ENCODE measurements around the gene MPC1.
"Not testable (repeated sequence)": the region's sequence is repeated elsewhere in the genome, so short reads cannot be mapped to it uniquely, and the experiment has no call there.

MPC1 gene

GRCh38 chr6:166402582-166403277, 20.0 kb upstream of the MPC1 start:
- no peak overlapping the region for H3K9ac ChIP-seq (ENCODE audit: low read length)
- H3K4me1 ChIP-seq (ENCODE audit: control insufficient read depth, insufficient read depth, low read length), result peaks cover 4% of the 10 kb centered on the region
- H3K27me3 ChIP-seq (ENCODE audit: control insufficient read depth, insufficient read depth, low read length), result no peaks in the 10 kb centered on the region
- no peak overlapping the region for H3K4me3 ChIP-seq (ENCODE audit: low read length)
- H3K36me3 ChIP-seq (ENCODE audit: control insufficient read depth, insufficient read depth, low read length), result no peaks in the 10 kb centered on the region
- no peaks in the 10 kb centered on the region for H3K9me3 ChIP-seq (ENCODE audit: control insufficient read depth, low read length)

GRCh38 chr6:166400649-166401250, 18.0 kb upstream of the MPC1 start:
- not testable (repeated sequence) for H3K36me3 ChIP-seq (ENCODE audit: control insufficient read depth, insufficient read depth, low read length); H3K27me3 ChIP-seq (ENCODE audit: control insufficient read depth, insufficient read depth, low read length); H3K9ac ChIP-seq (ENCODE audit: low read length); H3K4me3 ChIP-seq (ENCODE audit: low read length); H3K4me1 ChIP-seq (ENCODE audit: control insufficient read depth, insufficient read depth, low read length); H3K9me3 ChIP-seq (ENCODE audit: control insufficient read depth, low read length)

- Histone ChIP-seq H3K4me3 (ENCODE audit: low read length) (no peak overlapping the region), H3K36me3 (ENCODE audit: control insufficient read depth, insufficient read depth, low read length) (no peaks in the 10 kb centered on the region), H3K4me1 (ENCODE audit: control insufficient read depth, insufficient read depth, low read length) (peaks cover 4% of the 10 kb centered on the region), H3K9me3 (ENCODE audit: control insufficient read depth, low read length) (no peaks in the 10 kb centered on the region), H3K9ac (ENCODE audit: low read length) (no peak overlapping the region), H3K27me3 (ENCODE audit: control insufficient read depth, insufficient read depth, low read length) (peaks cover 8% of the 10 kb centered on the region)
Measured at GRCh38 chr6:166400181-166400580, 17.4 kb upstream of the MPC1 start.

DNA sequence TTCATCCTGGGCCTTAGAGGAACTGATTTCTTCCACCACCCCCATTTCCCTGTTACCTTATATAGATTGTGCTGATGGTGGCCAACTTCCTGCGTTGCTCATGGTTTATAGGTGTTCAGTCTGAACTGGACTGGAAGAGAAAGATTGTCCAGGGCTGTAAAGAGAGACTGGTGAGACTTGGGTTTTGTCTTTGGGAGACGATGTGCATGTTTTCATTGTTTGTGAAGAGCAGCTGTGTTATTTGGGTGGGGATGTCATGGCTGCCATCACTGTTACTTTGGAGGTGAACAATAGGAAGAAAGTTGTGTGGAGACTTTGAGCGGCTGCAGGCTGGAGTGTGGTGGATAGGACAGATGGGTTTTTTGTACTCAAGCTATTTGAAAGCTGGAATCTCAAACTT, 15.6 kb upstream of the MPC1 start:
- Histone ChIP-seq H3K9ac (ENCODE audit: low read length) (no peak overlapping the region), H3K4me1 (ENCODE audit: control insufficient read depth, insufficient read depth, low read length) (peaks cover 4% of the 10 kb centered on the region), H3K36me3 (ENCODE audit: control insufficient read depth, insufficient read depth, low read length) (no peaks in the 10 kb centered on the region), H3K4me3 (ENCODE audit: low read length) (no peak overlapping the region), H3K9me3 (ENCODE audit: control insufficient read depth, low read length) (no peaks in the 10 kb centered on the region), H3K27me3 (ENCODE audit: control insufficient read depth, insufficient read depth, low read length) (peaks cover 12% of the 10 kb centered on the region)

DNA sequence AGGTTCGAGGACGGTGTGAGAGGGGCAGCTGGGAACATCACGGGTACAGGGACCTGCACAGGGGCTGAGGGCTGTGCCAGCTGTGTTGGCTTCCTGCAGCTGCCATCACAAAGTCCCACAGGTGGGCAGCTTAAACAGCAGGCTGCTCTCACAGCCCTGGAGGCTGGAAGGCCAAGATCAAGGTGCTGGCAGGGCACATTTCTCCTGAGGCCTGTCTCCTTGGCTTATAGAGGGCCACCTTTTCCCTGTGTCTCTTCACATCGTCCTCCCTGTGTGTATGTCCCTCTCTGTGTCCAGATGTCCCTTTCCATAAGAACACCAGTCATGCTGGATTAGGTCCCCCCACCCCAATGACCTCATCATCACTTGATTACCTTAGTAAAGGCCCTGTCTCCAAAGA, 15.1 kb upstream of the MPC1 start:
- no peak overlapping the region for H3K4me3 ChIP-seq (ENCODE audit: low read length)
- no peak overlapping the region for H3K9ac ChIP-seq (ENCODE audit: low read length)
- no peaks in the 10 kb centered on the region for H3K9me3 ChIP-seq (ENCODE audit: control insufficient read depth, low read length)
- no peaks in the 10 kb centered on the region for H3K36me3 ChIP-seq (ENCODE audit: control insufficient read depth, insufficient read depth, low read length)
- peaks cover 12% of the 10 kb centered on the region for H3K27me3 ChIP-seq (ENCODE audit: control insufficient read depth, insufficient read depth, low read length)
- H3K4me1 ChIP-seq (ENCODE audit: control insufficient read depth, insufficient read depth, low read length), result peaks cover 4% of the 10 kb centered on the region

DNA sequence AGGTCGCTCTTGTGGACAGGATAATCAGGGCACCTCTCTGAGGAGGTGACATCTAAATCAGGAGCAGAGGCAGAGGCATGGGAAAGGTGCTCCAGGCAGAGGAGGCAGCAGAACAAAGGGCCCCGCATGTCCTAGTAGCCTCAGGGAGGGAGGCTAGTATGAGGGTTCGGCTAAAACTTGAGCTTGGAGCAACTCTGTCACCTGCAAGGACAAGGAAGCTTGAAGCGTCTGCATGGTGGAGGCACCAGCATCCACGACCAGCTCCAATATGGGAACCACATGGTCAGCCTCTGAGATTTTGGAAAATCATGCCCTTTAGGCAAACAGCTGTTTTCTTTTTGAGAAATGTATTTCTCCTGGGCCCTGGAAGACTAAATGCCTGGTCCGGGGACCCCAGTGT, 13.0 kb upstream of the MPC1 start:
- H3K36me3 ChIP-seq (ENCODE audit: control insufficient read depth, insufficient read depth, low read length), result no peaks in the 10 kb centered on the region
- peaks cover 12% of the 10 kb centered on the region for H3K27me3 ChIP-seq (ENCODE audit: control insufficient read depth, insufficient read depth, low read length)
- no peaks in the 10 kb centered on the region for H3K9me3 ChIP-seq (ENCODE audit: control insufficient read depth, low read length)
- H3K4me1 ChIP-seq (ENCODE audit: control insufficient read depth, insufficient read depth, low read length), result peaks cover 3% of the 10 kb centered on the region
- no peak overlapping the region for H3K9ac ChIP-seq (ENCODE audit: low read length)
- no peak overlapping the region for H3K4me3 ChIP-seq (ENCODE audit: low read length)

DNA sequence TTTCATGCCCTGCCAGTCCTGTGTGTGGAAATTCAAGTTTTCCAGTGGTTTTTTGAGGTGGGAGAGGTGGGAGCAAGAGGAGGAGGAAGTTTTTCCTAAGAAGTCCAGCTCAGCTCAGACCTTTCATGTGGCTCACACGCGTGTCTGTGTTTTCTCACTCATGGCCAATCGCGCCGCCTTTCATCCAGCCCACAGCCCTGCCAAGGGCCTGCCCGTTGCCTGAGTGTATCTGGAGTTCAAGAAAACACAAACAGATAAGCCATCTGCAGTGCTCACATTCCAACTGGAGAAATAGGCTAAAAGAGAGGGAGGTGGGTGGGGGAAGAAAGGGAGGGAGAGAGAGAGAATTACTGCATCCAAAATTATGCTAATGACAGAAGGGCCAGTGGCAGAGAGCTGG, 12.6 kb upstream of the MPC1 start:
- Histone ChIP-seq H3K4me3 (ENCODE audit: low read length) (no peak overlapping the region), H3K36me3 (ENCODE audit: control insufficient read depth, insufficient read depth, low read length) (no peaks in the 10 kb centered on the region), H3K9ac (ENCODE audit: low read length) (no peak overlapping the region), H3K27me3 (ENCODE audit: control insufficient read depth, insufficient read depth, low read length) (peaks cover 15% of the 10 kb centered on the region), H3K9me3 (ENCODE audit: control insufficient read depth, low read length) (no peaks in the 10 kb centered on the region), H3K4me1 (ENCODE audit: control insufficient read depth, insufficient read depth, low read length) (no peaks in the 10 kb centered on the region)

DNA sequence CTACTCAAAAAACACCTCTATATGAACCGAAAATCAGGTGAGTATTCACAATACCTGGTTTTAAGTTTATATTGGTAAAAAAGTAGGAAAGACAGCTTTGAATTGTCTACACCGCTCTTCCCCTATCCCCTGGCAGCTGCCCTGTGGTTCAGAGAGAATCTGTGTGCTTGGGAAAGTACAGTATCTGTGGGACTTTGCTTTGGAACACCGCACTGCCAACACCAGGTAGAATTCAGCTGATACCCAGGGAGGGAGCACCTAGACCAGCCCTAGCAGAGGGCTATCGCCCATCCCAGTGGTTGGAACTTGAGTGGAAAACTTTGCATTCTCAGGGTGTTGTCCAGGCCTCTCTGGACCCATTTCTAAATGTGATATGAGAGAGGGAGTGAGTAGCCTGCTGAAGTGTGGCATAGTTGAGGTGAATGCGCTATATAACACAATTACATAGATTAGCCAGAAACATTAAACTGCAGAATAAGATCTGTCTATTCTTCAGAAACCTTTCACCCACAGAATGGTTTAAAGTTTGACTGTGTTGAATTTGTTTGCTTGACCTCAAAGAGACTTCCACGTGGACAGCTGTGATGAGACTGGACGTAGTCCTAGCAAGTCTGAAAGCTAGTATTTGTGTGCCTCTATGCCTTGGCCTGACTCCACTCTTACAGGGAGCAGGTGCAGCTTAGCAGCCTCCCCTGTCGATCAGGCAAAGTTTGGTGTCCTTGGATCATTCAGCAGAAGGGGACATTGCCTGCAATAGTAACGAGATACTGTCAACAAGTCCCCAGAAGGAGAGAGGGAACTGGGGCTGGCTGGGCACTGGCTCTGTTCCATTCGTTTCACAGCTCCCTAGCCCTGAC, 11.5 kb upstream of the MPC1 start:
- H3K9ac ChIP-seq (ENCODE audit: low read length), result no peak overlapping the region
- no peak overlapping the region for H3K4me3 ChIP-seq (ENCODE audit: low read length)
- H3K27me3 ChIP-seq (ENCODE audit: control insufficient read depth, insufficient read depth, low read length), result peaks cover 15% of the 10 kb centered on the region
- H3K36me3 ChIP-seq (ENCODE audit: control insufficient read depth, insufficient read depth, low read length), result no peaks in the 10 kb centered on the region
- H3K4me1 ChIP-seq (ENCODE audit: control insufficient read depth, insufficient read depth, low read length), result no peaks in the 10 kb centered on the region
- H3K9me3 ChIP-seq (ENCODE audit: control insufficient read depth, low read length), result no peaks in the 10 kb centered on the region

- no peak overlapping the region for H3K4me3 ChIP-seq (ENCODE audit: low read length)
- no peaks in the 10 kb centered on the region for H3K4me1 ChIP-seq (ENCODE audit: control insufficient read depth, insufficient read depth, low read length)
Measured at GRCh38 chr6:166393535-166393823, 10.7 kb upstream of the MPC1 start.

GRCh38 chr6:166392755-166393534, 10.2 kb upstream of the MPC1 start:
- H3K4me1 ChIP-seq (ENCODE audit: control insufficient read depth, insufficient read depth, low read length); H3K4me3 ChIP-seq (ENCODE audit: low read length); H3K9ac ChIP-seq (ENCODE audit: low read length); H3K9me3 ChIP-seq (ENCODE audit: control insufficient read depth, low read length); H3K36me3 ChIP-seq (ENCODE audit: control insufficient read depth, insufficient read depth, low read length): not testable (repeated sequence)
- peaks cover 15% of the 10 kb centered on the region for H3K27me3 ChIP-seq (ENCODE audit: control insufficient read depth, insufficient read depth, low read length)

More at GRCh38 chr6:166393535-166393823, 10.7 kb upstream of the MPC1 start:
- Histone ChIP-seq H3K9me3 (ENCODE audit: control insufficient read depth, low read length) (no peaks in the 10 kb centered on the region), H3K36me3 (ENCODE audit: control insufficient read depth, insufficient read depth, low read length) (no peaks in the 10 kb centered on the region), H3K27me3 (ENCODE audit: control insufficient read depth, insufficient read depth, low read length) (peaks cover 15% of the 10 kb centered on the region), H3K9ac (ENCODE audit: low read length) (no peak overlapping the region)

GRCh38 chr6:166389119-166389518, 6.4 kb upstream of the MPC1 start:
- H3K9me3 ChIP-seq (ENCODE audit: control insufficient read depth, low read length), result no peaks in the 10 kb centered on the region
- no peaks in the 10 kb centered on the region for H3K36me3 ChIP-seq (ENCODE audit: control insufficient read depth, insufficient read depth, low read length)
- H3K4me3 ChIP-seq (ENCODE audit: low read length), result no peak overlapping the region
- no peaks in the 10 kb centered on the region for H3K4me1 ChIP-seq (ENCODE audit: control insufficient read depth, insufficient read depth, low read length)
- no peak overlapping the region for H3K9ac ChIP-seq (ENCODE audit: low read length)
- H3K27me3 ChIP-seq (ENCODE audit: control insufficient read depth, insufficient read depth, low read length), result peaks cover 7% of the 10 kb centered on the region
